ENCODE data around the gene IKBKG. TPM values are rescaled to one million over a fixed set of nuclear protein-coding genes. Genes with fewer than 3 reads are reported as not detected.

Gene IKBKG
- total and polyA plus RNA-seq, 2 of the 4 experiments (the other 2 are of a cell fraction): 16.5 to 38.2 TPM

DNA sequence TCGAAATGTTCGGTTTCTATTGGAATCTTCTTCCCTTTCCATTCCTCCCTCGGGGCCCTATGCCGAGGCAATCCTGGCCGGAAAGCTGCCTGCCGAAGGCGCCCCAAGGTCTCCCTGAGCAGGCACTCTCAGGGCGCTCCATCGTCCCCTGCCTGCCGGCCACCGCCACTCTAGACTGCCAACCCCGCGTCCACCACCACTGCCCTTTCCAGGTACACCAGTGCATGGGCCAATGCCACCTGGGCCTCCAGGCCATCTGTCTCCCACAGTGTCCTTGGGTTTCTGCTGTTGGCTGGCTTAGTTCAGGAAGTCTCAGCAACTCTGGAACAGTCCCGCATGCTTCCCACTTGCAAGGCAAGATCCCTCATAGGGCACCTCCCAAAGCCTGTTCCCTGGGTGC is 52.1 kb downstream of the IKBKG start:
- Histone ChIP-seq H3K9me1 (ENCODE audit: insufficient read depth, low read length) (no peaks in the 10 kb centered on the region), H3K9ac (ENCODE audit: low read depth, low read length) (no peak overlapping the region), H2AK5ac (ENCODE audit: low read depth, low read length) (no peak overlapping the region), H3K18ac (ENCODE audit: low read depth, low read length) (no peak overlapping the region), H3K23ac (ENCODE audit: low read depth, low read length) (no peak overlapping the region), H2BK120ac (ENCODE audit: low read depth, low read length) (no peak overlapping the region), H4K20me1 (ENCODE audit: insufficient read depth, low read length) (no peaks in the 10 kb centered on the region), H2BK5ac (ENCODE audit: low read depth, low read length, poor library complexity, severe bottlenecking) (no peak overlapping the region), H3K27me3 (ENCODE audit: control insufficient read depth, insufficient read depth, low read length) (peaks cover 6% of the 10 kb centered on the region), H2AFZ (replicated peaks; ENCODE audit: low read length, poor library complexity) (no peak overlapping the region), H3K79me1 (ENCODE audit: low read depth in 1 of 2, low read length in 2 of 2) (no peaks in the 10 kb centered on the region), H3K56ac (ENCODE audit: extremely low read depth, insufficient read depth, low read length) (no peak overlapping the region), H3K36me3 (ENCODE audit: control insufficient read depth, insufficient read depth, low read length) (no peaks in the 10 kb centered on the region), H3K4me2 (ENCODE audit: low read depth, low read length) (no peak overlapping the region), H3K4me1 (ENCODE audit: control insufficient read depth, insufficient read depth, low read length) (no peaks in the 10 kb centered on the region; the same call in 1 of the 2 replicates), H4K8ac (ENCODE audit: low read depth in 2 of 2, low read length in 2 of 2) (no peak overlapping the region), H4K91ac (ENCODE audit: insufficient read depth, low read depth, low read length) (no peak overlapping the region), H3K14ac (replicated peaks; ENCODE audit: low read depth, low read length) (no peak overlapping the region), H2BK20ac (ENCODE audit: low read depth, low read length) (no peak overlapping the region), H4K5ac (ENCODE audit: low read depth, low read length) (no peak overlapping the region), H3K9me3 (ENCODE audit: control insufficient read depth, insufficient read depth, low read length) (peaks cover 5% of the 10 kb centered on the region), H3K27ac (ENCODE audit: insufficient read depth, low read length) (no peak overlapping the region), H3K4ac (ENCODE audit: low read depth, low read length) (no peak overlapping the region), H2AK9ac (replicated peaks; ENCODE audit: low read depth, low read length, poor library complexity) (no peak overlapping the region), H3K4me3 (ENCODE audit: insufficient read depth, low read depth, low read length) (no peak overlapping the region), H2BK15ac (ENCODE audit: low read depth, low read length) (no peak overlapping the region)
- WGBS, 2 experiments (ENCODE audit: extremely low coverage in 2 of 2, insufficient read length in 1 of 2): 88% methylated on average over 10 of the region's 14 CpGs; no CpG with 5 or more reads in 1 of the 2 experiments
- intact Hi-C loops (cut with micrococcal nuclease) (no loop called here), in situ Hi-C loops (cut with MboI; ENCODE audit: low sequenced_read_pairs) (loop anchor here (25.0 kb wide), 1 partner anchor 138 kb away; no protein-coding TSS in a partner anchor), dilution Hi-C loops (cut with HindIII; ENCODE audit: low sequenced_read_pairs, unreplicated experiment) (no loop called here)
- no peak for ATAC-seq (ENCODE audit: low read depth)
- ChIA-PET POLR2A (ENCODE audit: unreplicated experiment) (interaction anchor here (0.6 kb wide), 1 partner anchor 177 kb away, joined by 4 read pairs; no protein-coding TSS in a partner anchor), CTCF (no interaction called here)
- no TSS peak for BruUV-seq (replicated peaks)
- no peak for DNase-seq
- TF ChIP-seq SMC3 (IDR thresholded peaks at IDR 0.05; ENCODE audit: low read depth, low read length): no peak
- TF ChIP-seq MAZ (IDR thresholded peaks at IDR 0.05; ENCODE audit: borderline replicate concordance, low read depth, low read length): no peak
- no peak for TF ChIP-seq CEBPB (IDR thresholded peaks at IDR 0.05; ENCODE audit: low read depth, low read length)
- TF ChIP-seq, protein P1, sequence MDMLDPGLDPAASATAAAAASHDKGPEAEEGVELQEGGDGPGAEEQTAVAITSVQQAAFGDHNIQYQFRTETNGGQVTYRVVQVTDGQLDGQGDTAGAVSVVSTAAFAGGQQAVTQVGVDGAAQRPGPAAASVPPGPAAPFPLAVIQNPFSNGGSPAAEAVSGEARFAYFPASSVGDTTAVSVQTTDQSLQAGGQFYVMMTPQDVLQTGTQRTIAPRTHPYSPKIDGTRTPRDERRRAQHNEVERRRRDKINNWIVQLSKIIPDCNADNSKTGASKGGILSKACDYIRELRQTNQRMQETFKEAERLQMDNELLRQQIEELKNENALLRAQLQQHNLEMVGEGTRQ (IDR thresholded peaks at IDR 0.05; ENCODE audit: low read depth, low read length): no peak
- no peak for TF ChIP-seq RCOR1 (IDR thresholded peaks at IDR 0.05; ENCODE audit: insufficient replicate concordance, low read length)
- TF ChIP-seq BHLHE40 (IDR thresholded peaks at IDR 0.05; ENCODE audit: low read depth, low read length): no peak
- no peak for TF ChIP-seq RAD21 (IDR thresholded peaks at IDR 0.05; ENCODE audit: low read length)
- no peak for TF ChIP-seq POLR2A (IDR thresholded peaks at IDR 0.05; ENCODE audit: low read depth, low read length)
- no peak for TF ChIP-seq FOS (IDR thresholded peaks at IDR 0.05; ENCODE audit: low read depth, low read length)
- TF ChIP-seq, protein P2, sequence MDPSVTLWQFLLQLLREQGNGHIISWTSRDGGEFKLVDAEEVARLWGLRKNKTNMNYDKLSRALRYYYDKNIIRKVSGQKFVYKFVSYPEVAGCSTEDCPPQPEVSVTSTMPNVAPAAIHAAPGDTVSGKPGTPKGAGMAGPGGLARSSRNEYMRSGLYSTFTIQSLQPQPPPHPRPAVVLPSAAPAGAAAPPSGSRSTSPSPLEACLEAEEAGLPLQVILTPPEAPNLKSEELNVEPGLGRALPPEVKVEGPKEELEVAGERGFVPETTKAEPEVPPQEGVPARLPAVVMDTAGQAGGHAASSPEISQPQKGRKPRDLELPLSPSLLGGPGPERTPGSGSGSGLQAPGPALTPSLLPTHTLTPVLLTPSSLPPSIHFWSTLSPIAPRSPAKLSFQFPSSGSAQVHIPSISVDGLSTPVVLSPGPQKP (IDR thresholded peaks at IDR 0.05; ENCODE audit: borderline replicate concordance, low read depth, low read length): no peak
- TF ChIP-seq MAFK (IDR thresholded peaks at IDR 0.05; ENCODE audit: low read depth, low read length): no peak
- no peak for TF ChIP-seq RFX5 (IDR thresholded peaks at IDR 0.05; ENCODE audit: low read depth, low read length)
- TF ChIP-seq, protein P3, sequence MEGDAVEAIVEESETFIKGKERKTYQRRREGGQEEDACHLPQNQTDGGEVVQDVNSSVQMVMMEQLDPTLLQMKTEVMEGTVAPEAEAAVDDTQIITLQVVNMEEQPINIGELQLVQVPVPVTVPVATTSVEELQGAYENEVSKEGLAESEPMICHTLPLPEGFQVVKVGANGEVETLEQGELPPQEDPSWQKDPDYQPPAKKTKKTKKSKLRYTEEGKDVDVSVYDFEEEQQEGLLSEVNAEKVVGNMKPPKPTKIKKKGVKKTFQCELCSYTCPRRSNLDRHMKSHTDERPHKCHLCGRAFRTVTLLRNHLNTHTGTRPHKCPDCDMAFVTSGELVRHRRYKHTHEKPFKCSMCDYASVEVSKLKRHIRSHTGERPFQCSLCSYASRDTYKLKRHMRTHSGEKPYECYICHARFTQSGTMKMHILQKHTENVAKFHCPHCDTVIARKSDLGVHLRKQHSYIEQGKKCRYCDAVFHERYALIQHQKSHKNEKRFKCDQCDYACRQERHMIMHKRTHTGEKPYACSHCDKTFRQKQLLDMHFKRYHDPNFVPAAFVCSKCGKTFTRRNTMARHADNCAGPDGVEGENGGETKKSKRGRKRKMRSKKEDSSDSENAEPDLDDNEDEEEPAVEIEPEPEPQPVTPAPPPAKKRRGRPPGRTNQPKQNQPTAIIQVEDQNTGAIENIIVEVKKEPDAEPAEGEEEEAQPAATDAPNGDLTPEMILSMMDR (conservative IDR thresholded peaks at IDR 0.05; ENCODE audit: low read depth, low read length): no peak
- no peak for TF ChIP-seq CHD1 (IDR thresholded peaks at IDR 0.05; ENCODE audit: low read depth, low read length)
- TF ChIP-seq MXI1 (IDR thresholded peaks at IDR 0.05; ENCODE audit: borderline replicate concordance, low read depth, low read length): no peak
- TF ChIP-seq NFE2L2 (IDR thresholded peaks at IDR 0.05; ENCODE audit: low read depth, low read length): no peak
